GM06990 (cell line): Measurements from ENCODE around the gene AP1G1.

Source experiments
- DNase-seq: peaks from one replicate; pipeline ENCODE4 v3.0.0-alpha.2; 2011; ENCODE audit not compliant: insufficient read length; ENCODE audit errors: extremely low read depth
- H3K27me3 ChIP-seq: replicated peaks from 2 replicates; pipeline ENCODE4 v1.6.0; 2011; ENCODE audit warnings: low read length; ENCODE audit not compliant: control insufficient read depth, insufficient read depth
- H3K36me3 ChIP-seq: 2 replicates; pipeline ENCODE4 v1.5.1; 2011; ENCODE audit warnings: low read length; ENCODE audit not compliant: control insufficient read depth, insufficient read depth
- H3K4me3 ChIP-seq: replicated peaks from 2 replicates; pipeline ENCODE4 v1.5.1; 2011; ENCODE audit warnings: low read depth, mild to moderate bottlenecking, control low read depth, low read length
- CTCF ChIP-seq: IDR thresholded peaks from 2 replicates; pipeline ENCODE4 v1.5.1; 2011; ENCODE audit warnings: low read length, control low read depth, mild to moderate bottlenecking, inconsistent platforms; ENCODE audit not compliant: insufficient read depth, poor library complexity, severe bottlenecking

Gene AP1G1

GRCh38 chr16:71778780-71779179 is 29.9 kb downstream of the AP1G1 start:
- no peak overlapping the region for H3K4me3 ChIP-seq
- no peak for TF ChIP-seq CTCF
- H3K36me3 ChIP-seq = peaks cover 5% of the 10 kb centered on the region
- no peak for DNase-seq
- no peaks in the 10 kb centered on the region for H3K27me3 ChIP-seq

GRCh38 chr16:71777329-71777728 is 31.3 kb downstream of the AP1G1 start:
- Histone ChIP-seq H3K4me3 (no peak overlapping the region), H3K27me3 (no peaks in the 10 kb centered on the region), H3K36me3 (peaks cover 5% of the 10 kb centered on the region)
- no peak for TF ChIP-seq CTCF
- no peak for DNase-seq

GRCh38 chr16:71775949-71776348 is 32.7 kb downstream of the AP1G1 start:
- Histone ChIP-seq H3K27me3 (no peaks in the 10 kb centered on the region), H3K36me3 (peaks cover 5% of the 10 kb centered on the region), H3K4me3 (no peak overlapping the region)
- no peak for TF ChIP-seq CTCF
- no peak for DNase-seq

DNA sequence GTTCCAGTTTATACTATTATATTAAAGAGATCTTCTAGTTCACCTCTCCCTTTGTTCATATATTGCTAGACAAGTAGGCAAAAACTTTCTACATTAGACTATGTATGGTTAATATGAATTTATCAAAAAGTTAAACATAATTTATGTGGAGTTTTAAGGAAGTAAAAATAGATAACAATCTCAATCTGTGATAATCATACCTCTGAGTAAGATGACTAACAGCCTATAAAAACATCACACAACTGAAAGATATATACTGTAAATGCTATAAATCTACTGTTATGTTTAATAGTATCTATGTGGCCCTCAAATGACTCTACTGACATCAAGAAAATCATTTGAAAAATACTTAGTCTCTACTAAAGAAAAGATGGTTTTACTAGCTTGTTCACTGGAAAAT is 37.1 kb downstream of the AP1G1 start:
- Histone ChIP-seq H3K36me3 (peaks cover 2% of the 10 kb centered on the region), H3K4me3 (no peak overlapping the region), H3K27me3 (no peaks in the 10 kb centered on the region)
- DNase-seq = no peak
- TF ChIP-seq CTCF = no peak

GRCh38 chr16:71769222-71769621 is 39.4 kb downstream of the AP1G1 start:
- Histone ChIP-seq H3K36me3 (peaks cover 2% of the 10 kb centered on the region), H3K4me3 (no peak overlapping the region), H3K27me3 (no peaks in the 10 kb centered on the region)
- DNase-seq = no peak
- no peak for TF ChIP-seq CTCF

GRCh38 chr16:71767060-71767900 is 41.4 kb downstream of the AP1G1 start:
- no peaks in the 10 kb centered on the region for H3K27me3 ChIP-seq
- DNase-seq = no peak
- no peak overlapping the region for H3K4me3 ChIP-seq
- peaks cover 6% of the 10 kb centered on the region for H3K36me3 ChIP-seq
- no peak for TF ChIP-seq CTCF
